ENCODE measurements around the gene WDR73. TPM values are rescaled to one million over a fixed set of nuclear protein-coding genes. Genes with fewer than 3 reads are reported as not detected.
"Not testable (repeated sequence)": the region's sequence is repeated elsewhere in the genome, so short reads cannot be mapped to it uniquely, and the experiment has no call there.

Gene WDR73
- 15.3 and 15.6 TPM in 2 replicates for total RNA-seq

DNA sequence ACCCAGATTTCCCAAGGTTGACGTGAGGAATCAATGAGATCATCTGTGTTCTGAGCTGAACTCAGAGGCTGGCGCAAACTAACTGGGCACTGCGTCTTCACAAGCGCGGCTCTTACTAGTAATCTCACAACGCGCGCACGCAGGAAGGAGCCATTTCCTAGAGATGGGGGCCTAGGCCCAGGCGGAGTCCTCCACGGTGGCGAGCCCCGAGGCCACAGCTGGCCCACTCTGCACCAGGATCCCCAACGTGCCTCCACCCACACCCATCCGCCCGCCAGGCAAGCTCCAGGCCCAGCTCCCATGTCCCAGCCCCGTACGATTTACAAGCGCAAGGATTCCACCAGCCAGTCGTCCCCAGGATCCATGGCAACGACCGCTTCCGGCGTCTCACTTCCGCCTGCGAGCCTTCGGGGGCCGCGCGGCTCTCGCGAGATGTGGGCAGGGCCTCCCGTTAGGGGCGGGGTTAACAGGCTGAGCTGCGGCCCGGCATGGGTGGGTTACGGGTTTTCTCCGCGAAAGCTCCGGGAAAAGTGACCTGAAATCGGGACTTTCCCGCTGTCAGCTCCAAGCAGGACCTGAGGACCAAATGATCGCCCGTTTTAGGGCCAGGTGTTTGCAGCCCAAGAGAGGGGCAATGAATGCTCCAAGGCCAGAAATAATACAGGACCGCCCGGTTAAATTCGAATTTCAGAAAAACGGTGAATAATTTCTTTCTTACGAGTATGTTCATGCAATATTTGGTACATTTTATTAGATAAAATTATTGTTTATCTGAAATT is at the start of gene WDR73:
Gene WDR73 (minus strand): TSS at position 374 of the 779 bp plus-strand sequence. CDS start 9 bp downstream, at position 365.
- no peak for DNase-seq (ENCODE audit: extremely low read depth, low read depth, low spot score)

- DNase-seq (ENCODE audit: extremely low read depth, low read depth, low spot score), result no peak
These were observed 49.7 kb upstream of the WDR73 start for GRCh38 chr15:84703808-84704207.

DNA sequence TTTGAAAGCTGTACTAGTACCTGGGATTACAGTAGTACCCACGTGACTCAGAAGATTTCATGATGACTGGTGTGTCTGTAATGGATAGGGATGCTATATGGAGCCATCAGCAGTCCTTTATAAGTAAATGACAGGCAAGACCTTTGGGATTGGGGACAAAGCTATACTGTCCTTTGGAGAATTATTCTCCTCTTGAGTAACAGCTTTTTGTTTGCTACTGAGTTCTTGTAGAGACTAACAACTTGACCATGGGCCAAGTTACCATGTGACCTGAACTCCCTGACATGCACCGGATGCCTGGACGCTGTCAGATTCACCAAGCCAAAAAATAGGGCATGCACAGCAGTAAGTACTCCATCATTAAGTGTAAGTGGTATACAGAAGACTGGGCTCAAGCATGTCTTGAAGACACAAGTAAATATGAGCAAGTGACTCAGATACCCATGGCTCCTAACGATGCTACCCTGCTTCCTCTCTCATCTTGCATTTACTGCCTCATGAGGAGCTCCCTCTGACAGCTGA is 48.9 kb upstream of the WDR73 start:
- DNase-seq (ENCODE audit: extremely low read depth, low read depth, low spot score), result no peak

DNA sequence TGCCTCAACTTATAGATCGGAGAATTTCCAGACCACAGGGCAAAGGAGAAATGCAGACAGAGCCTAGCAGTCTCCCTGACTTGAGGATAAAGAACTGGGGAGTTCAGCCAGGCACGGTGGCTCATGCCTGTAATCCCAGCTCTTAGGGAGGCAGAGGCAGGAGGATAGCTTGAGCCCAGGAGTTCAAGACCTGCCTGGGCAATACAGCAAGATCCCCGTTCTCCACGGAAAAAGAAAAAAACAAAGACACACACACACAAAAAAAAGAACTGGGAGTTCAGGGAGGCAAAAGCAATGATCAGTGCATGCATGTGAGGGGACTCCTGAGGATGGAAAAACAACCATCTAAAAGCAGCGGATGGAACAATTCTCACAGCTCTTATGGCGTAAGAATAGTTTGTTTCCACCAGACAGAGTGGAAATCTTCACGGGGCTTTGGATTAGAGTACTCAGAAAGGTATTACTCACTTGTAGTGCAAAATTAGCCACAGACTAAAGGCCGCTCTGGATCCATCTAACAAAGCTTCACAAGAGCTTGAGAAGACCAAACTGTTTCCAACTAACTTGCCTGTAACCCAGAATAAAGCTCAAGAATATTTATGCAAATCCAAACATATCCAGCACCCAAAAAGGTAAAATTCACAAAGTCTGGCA is 45.6 kb upstream of the WDR73 start:
- no peak for DNase-seq (ENCODE audit: extremely low read depth, low read depth, low spot score)

DNA sequence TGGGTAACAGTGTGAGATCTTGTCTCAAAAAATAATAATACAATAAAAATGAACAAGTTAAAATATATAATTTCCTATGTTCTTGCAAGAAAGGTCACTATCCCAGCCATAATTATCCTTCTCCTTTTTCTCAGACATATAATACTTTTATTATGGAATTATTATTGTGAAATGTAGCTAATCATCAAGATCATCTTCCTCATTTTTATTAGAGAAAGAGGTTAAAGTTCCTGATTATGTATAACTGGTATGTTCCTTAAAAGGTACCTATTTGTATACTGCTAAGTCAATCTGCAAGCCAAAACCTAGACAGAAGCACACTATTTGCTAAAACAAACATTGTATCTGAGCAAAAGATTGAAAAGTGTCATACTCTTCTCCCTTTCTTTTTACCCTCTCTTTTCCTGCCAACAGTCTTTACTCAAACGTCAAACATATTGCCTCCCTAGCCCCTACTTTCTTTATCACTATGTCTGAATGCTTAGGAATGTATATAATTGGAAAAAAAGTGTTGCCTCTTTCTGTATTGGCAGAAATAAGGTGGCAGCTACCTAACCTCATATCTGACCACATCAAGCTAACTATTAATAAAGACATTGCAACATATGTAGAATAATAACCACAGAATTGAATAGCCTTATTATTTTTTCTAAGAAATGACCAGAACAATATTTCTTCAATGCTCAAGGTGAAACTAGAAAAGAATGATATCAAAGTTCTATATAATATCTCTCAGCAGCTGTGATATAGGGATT is 43.3 kb upstream of the WDR73 start:
- no peak for DNase-seq (ENCODE audit: extremely low read depth, low read depth, low spot score)

- DNase-seq (ENCODE audit: extremely low read depth, low read depth, low spot score), result no peak
These were observed 42.7 kb upstream of the WDR73 start for GRCh38 chr15:84696757-84697156.

DNA sequence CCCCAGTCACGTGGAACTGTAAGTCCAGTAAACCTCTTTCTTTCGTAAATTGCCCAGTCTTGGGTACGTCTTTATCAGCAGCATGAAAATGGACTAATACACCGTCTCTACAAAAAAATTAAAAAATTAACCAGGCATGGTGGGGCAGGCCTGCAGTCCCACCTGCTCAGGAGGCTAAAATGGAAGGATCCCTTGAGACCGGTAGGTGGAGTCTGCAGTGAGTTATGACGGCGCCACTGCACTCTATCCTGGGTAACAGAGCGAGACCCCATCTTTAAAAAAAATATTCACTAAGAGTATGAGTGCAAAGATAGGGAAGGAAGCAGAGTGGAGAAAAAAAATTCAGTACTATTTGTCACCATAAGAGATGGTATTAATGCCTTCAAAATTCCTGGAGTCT is 36.3 kb upstream of the WDR73 start:
- DNase-seq (ENCODE audit: extremely low read depth, low read depth, low spot score), result no peak

GRCh38 chr15:84689858-84690257 is 35.8 kb upstream of the WDR73 start:
- no peak for DNase-seq (ENCODE audit: extremely low read depth, low read depth, low spot score)

DNA sequence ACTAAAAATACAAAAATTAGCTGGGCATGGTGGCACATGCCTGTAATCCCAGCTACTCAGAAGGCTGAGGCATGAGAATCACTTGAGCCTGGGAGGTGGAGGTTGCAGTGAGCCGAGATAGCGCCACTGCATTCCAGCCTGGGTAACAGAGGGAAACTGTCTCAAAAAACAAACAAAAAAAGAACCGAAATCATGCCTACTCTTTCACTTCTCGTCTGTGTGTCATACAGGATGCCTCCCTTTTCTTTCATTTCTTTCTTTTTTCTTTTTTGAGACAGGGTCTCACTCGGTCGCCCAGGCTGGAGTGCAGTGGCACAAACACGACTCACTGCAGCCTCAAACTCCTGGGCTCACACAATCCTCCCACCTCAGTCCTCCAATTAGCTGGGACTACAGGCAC is 32.4 kb upstream of the WDR73 start:
- not testable (repeated sequence) for DNase-seq (ENCODE audit: extremely low read depth, low read depth, low spot score)

GRCh38 chr15:84685304-84685703 is 31.2 kb upstream of the WDR73 start:
- DNase-seq (ENCODE audit: extremely low read depth, low read depth, low spot score), result no peak

DNA sequence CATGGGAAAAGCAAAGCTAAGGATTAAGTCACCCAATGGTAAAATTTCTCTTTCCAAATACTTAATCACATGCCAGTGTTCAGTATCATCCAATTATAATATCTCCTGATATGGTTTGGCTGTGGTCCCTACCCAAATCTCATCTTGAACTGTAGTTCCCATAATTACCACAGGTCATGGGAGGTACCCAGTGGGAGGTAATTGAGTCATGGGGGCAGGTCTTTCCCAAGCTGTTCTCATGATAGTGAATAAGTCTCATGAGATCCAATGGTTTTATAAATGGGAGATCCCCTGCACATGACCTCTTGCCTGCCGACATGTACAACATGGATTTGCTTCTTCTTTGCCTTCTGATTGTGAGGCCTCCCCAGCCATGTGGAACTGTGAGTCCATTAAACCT is 30.0 kb upstream of the WDR73 start:
- DNase-seq (ENCODE audit: extremely low read depth, low read depth, low spot score), result no peak

- no peak for DNase-seq (ENCODE audit: extremely low read depth, low read depth, low spot score)
These were observed 27.7 kb upstream of the WDR73 start for GRCh38 chr15:84681831-84682230.

GRCh38 chr15:84671211-84671610 is 17.1 kb upstream of the WDR73 start:
- no peak for DNase-seq (ENCODE audit: extremely low read depth, low read depth, low spot score)

DNA sequence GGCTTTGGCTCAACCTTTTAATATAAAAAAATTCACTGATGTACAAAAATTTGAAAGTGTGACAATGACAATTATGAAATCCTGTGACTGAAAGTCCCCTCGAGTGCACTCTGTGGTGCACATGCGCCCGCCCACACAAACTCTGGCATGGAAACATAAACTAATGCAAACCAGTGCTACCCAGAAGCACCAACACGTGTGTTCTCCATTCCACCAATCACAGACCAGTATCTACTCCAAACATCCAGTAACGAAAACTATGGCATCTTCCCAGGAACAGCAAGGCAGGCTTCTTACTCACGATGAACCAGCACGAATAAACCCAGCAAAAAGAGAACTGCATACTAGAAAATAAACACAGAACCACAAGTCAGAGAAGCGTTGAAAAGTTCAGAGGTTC is 15.6 kb upstream of the WDR73 start:
- DNase-seq (ENCODE audit: extremely low read depth, low read depth, low spot score), result no peak

GRCh38 chr15:84668221-84668982 is 14.3 kb upstream of the WDR73 start:
- DNase-seq (ENCODE audit: extremely low read depth, low read depth, low spot score), result no peak

GRCh38 chr15:84666373-84666772 is 12.3 kb upstream of the WDR73 start:
- no peak for DNase-seq (ENCODE audit: extremely low read depth, low read depth, low spot score)

GRCh38 chr15:84661001-84661400 is 6.9 kb upstream of the WDR73 start:
- DNase-seq (ENCODE audit: extremely low read depth, low read depth, low spot score), result no peak

- no peak for DNase-seq (ENCODE audit: extremely low read depth, low read depth, low spot score)
These were observed 6.1 kb upstream of the WDR73 start for GRCh38 chr15:84659904-84660781.

GRCh38 chr15:84658788-84659411 is 4.8 kb upstream of the WDR73 start:
- DNase-seq (ENCODE audit: extremely low read depth, low read depth, low spot score), result no peak

All from glomerular endothelial cell (primary cell).